HepG2 (cell line): ENCODE results near the gene SRP19. TPM values are rescaled to one million over a fixed set of nuclear protein-coding genes. Genes with fewer than 3 reads are reported as not detected.

ENCODE experiments used
- ATAC-seq: fragments of 200-7000 bp; cut with Tn5 transposase; 3 replicates; pipeline ENCODE4 v1.9.1; 2020; ENCODE audit warnings: mild to moderate bottlenecking, moderate library complexity
- BruUV-seq: library from RNA; stranded (reverse); fragments of 400-500 nt; replicated peaks from 2 replicates; lab custom pipeline; 2021; lab: Mats Ljungman, UMichigan
- CTCF ChIA-PET: fragments of 300-600 bp; formaldehyde crosslinking; extraction: SDS; loops from one replicate; lab custom pipeline; 2021; ENCODE audit warnings: low total read pairs, inconsistent platforms, low intra/inter-chr PET ratio; lab: Yijun Ruan, JAX
- POLR2A ChIA-PET: fragments of 350-600 bp; sonication (Branson Sonifier 250); formaldehyde crosslinking; loops from one replicate; lab custom pipeline; 2020; ENCODE audit warnings: antibody characterized with exemption, inconsistent platforms; lab: Yijun Ruan, JAX
- DNase-seq: peaks from one replicate; pipeline ENCODE4 v3.0.0-alpha.2; 2015; ENCODE audit warnings: low spot score
- FAIRE-seq: peaks from 3 replicates; lab custom pipeline; 2011; peaks lifted over from hg19 to GRCh38; lab: Jason Lieb, UNC
- H2AFZ ChIP-seq: one replicate; pipeline ENCODE4 v1.6.1; 2011; ENCODE audit warnings: low read length, inconsistent platforms
- H3K27ac ChIP-seq: fragments of 300-600 bp; 3 replicates; pipeline ENCODE4 v1.8.0; 2011; ENCODE audit warnings: mixed run types, mild to moderate bottlenecking, mixed read lengths, low read length, inconsistent platforms; ENCODE audit not compliant: insufficient read depth; ENCODE audit errors: extremely low read length
- H3K27me3 ChIP-seq, 2 experiments: fragments of 200-600 bp in 1 of 2; 2 replicates in 1 of 2; 3 replicates in 1 of 2; pipeline versions ENCODE4 v1.6.0 to v1.8.0; 2011; ENCODE audit warnings: low read length in 2 of 2, mild to moderate bottlenecking in 2 of 2, moderate library complexity in 2 of 2, inconsistent platforms in 1 of 2; ENCODE audit not compliant: insufficient read depth in 2 of 2, control insufficient read depth in 1 of 2
- H3K36me3 ChIP-seq, 2 experiments: fragments of 200-600 bp in 1 of 2; replicated peaks in 1 of 2; 2 replicates in 1 of 2; 3 replicates in 1 of 2; pipeline versions ENCODE4 v1.5.1 to v1.8.0; 2011; ENCODE audit warnings: low read length in 2 of 2, inconsistent platforms in 1 of 2; ENCODE audit not compliant: insufficient read depth in 2 of 2, control insufficient read depth in 1 of 2
- H3K4me1 ChIP-seq: 2 replicates; pipeline ENCODE4 v1.5.1; 2012; ENCODE audit warnings: low read length, inconsistent platforms; ENCODE audit not compliant: insufficient read depth
- H3K4me2 ChIP-seq: 2 replicates; pipeline ENCODE4 v1.6.0; 2011; ENCODE audit warnings: low read depth, low read length, inconsistent platforms
- H3K4me3 ChIP-seq, 3 experiments: fragments of 200-600 bp in 1 of 3; sonication (generic), shearing (Covaris generic) in 1 of 3; replicated peaks in 1 of 3; 2 replicates each; pipeline ENCODE4 v1.5.1; 2011 to 2016; ENCODE audit warnings: low read length in 3 of 3, inconsistent platforms in 2 of 3, low read depth in 2 of 3, mild to moderate bottlenecking in 2 of 3, control low read depth in 1 of 3, mixed read lengths in 1 of 3; ENCODE audit not compliant: insufficient read depth in 1 of 3
- H3K79me2 ChIP-seq: one replicate; pipeline ENCODE4 v1.6.1; 2011; ENCODE audit warnings: low read length, inconsistent platforms; ENCODE audit not compliant: insufficient read depth
- H3K9ac ChIP-seq: 2 replicates; pipeline ENCODE4 v1.6.0; 2011; ENCODE audit warnings: mild to moderate bottlenecking, low read depth, low read length, inconsistent platforms; ENCODE audit not compliant: insufficient read depth
- H3K9me3 ChIP-seq: 2 replicates; pipeline ENCODE4 v1.5.1; 2012; ENCODE audit warnings: mild to moderate bottlenecking, low read length
- H4K20me1 ChIP-seq: 2 replicates; pipeline ENCODE4 v1.6.0; 2011; ENCODE audit warnings: inconsistent platforms, mild to moderate bottlenecking, low read length, moderate library complexity; ENCODE audit not compliant: insufficient read depth
- CENPX ChIP-seq: sonication (generic); formaldehyde crosslinking; IDR thresholded peaks from 2 replicates; pipeline ENCODE4 v1.9.0; 2021; ENCODE audit warnings: mild to moderate bottlenecking, missing genetic modification reagents, moderate library complexity
- RBFOX2 ChIP-seq: fragments of 200-400 bp; formaldehyde crosslinking; IDR thresholded peaks from 2 replicates; pipeline ENCODE4 v1.6.1; 2017; ENCODE audit warnings: low read depth, mild to moderate bottlenecking, low read length
- ZBTB37 ChIP-seq: sonication (generic); formaldehyde crosslinking; IDR thresholded peaks from 2 replicates; pipeline ENCODE4 v1.4.0; 2020; ENCODE audit warnings: mild to moderate bottlenecking, missing genetic modification reagents
- ZFP62 ChIP-seq: sonication (generic); formaldehyde crosslinking; IDR thresholded peaks from 2 replicates; pipeline ENCODE4 v1.4.0; 2020; ENCODE audit warnings: missing genetic modification reagents
- ZNF83 ChIP-seq: sonication (generic); formaldehyde crosslinking; IDR thresholded peaks from 2 replicates; pipeline ENCODE4 v1.4.0; 2020; ENCODE audit warnings: missing genetic modification reagents, mild to moderate bottlenecking, borderline replicate concordance
- WGBS: methylation state at CpG from one replicate; pipeline ENCODE4 v1.1.6; 2017; ENCODE audit warnings: low lambda C conversion rate; 5-methylcytosine and 5-hydroxymethylcytosine counted together
- in situ Hi-C: cut with HindIII; loops from 2 replicates; pipeline ENCODE4 v1.10.0; 2017; ENCODE audit warnings: low pct_unique_long_range_greater_than_20kb; ENCODE audit not compliant: extremely low pct_ligation_motif_present
- intact Hi-C: fragments of 100-400 bp; cut with micrococcal nuclease; formaldehyde crosslinking; loops from one replicate; pipeline ENCODE4 v1.10.0; 2022; ENCODE audit not compliant: unreplicated experiment
- polyA plus RNA-seq, 8 experiments: library from polyadenylated mRNA; depleted of rRNA in 3 of 8; stranded (reverse) in 7 of 8; unstranded in 1 of 8; fragments of >200 nt; fragmentation: Illumina TruSeq in 4 of 8; extraction: Trizol in 4 of 8; gene quantifications; 2 replicates each; pipeline versions ENCODE4 v1.2.1 to v1.2.3, GENCODE V29; 2011 to 2016; ENCODE audit warnings: low read depth in 4 of 8, missing spikeins in 1 of 8, mixed read lengths in 1 of 8; ENCODE audit not compliant: insufficient read depth in 1 of 8
- total RNA-seq, 5 experiments: library from RNA; depleted of rRNA; stranded (reverse); fragments of >200 nt; fragmentation: Illumina TruSeq; extraction: Trizol; gene quantifications; 2 replicates each; pipeline ENCODE4 v1.2.3, GENCODE V29; 2016; ENCODE audit warnings: low read depth in 1 of 5
- TF ChIP-seq, protein P1 (sequence below): IDR thresholded peaks from 2 replicates; pipeline ENCODE4 v1.6.1; 2012; ENCODE audit warnings: low read length, improper control_type of control experiment

Gene SRP19
- total and polyA plus RNA-seq, 2 of the 13 experiments (the other 11 are each of a cell fraction or from before 2014, with no cell fraction given), result 46.9 to 143 TPM

- TF ChIP-seq ZBTB37 (CRISPR knock-in tag), result no peak
- TF ChIP-seq, protein P1, sequence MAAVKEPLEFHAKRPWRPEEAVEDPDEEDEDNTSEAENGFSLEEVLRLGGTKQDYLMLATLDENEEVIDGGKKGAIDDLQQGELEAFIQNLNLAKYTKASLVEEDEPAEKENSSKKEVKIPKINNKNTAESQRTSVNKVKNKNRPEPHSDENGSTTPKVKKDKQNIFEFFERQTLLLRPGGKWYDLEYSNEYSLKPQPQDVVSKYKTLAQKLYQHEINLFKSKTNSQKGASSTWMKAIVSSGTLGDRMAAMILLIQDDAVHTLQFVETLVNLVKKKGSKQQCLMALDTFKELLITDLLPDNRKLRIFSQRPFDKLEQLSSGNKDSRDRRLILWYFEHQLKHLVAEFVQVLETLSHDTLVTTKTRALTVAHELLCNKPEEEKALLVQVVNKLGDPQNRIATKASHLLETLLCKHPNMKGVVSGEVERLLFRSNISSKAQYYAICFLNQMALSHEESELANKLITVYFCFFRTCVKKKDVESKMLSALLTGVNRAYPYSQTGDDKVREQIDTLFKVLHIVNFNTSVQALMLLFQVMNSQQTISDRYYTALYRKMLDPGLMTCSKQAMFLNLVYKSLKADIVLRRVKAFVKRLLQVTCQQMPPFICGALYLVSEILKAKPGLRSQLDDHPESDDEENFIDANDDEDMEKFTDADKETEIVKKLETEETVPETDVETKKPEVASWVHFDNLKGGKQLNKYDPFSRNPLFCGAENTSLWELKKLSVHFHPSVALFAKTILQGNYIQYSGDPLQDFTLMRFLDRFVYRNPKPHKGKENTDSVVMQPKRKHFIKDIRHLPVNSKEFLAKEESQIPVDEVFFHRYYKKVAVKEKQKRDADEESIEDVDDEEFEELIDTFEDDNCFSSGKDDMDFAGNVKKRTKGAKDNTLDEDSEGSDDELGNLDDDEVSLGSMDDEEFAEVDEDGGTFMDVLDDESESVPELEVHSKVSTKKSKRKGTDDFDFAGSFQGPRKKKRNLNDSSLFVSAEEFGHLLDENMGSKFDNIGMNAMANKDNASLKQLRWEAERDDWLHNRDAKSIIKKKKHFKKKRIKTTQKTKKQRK, result no peak
Observed at GRCh38 chr5:112865128-112865527, 4.0 kb downstream of the SRP19 start (continued).

GRCh38 chr5:112866739-112867138 is 5.7 kb downstream of the SRP19 start:
- H2AFZ ChIP-seq, result no peak overlapping the region
- ATAC-seq, result no peak
- intact Hi-C loops (no loop called here), in situ Hi-C loops (no loop called here)
- no peaks in the 10 kb centered on the region for H3K9me3 ChIP-seq
- BruUV-seq, result no TSS peak
- ChIA-PET POLR2A (no interaction called here), CTCF (no interaction called here)
- DNase-seq, result no peak
- no peak overlapping the region for H3K4me2 ChIP-seq
- H3K27ac ChIP-seq, result no peak overlapping the region
- no peaks in the 10 kb centered on the region; a peak in 1 of 5 replicates for H3K27me3 ChIP-seq
- H4K20me1 ChIP-seq, result no peaks in the 10 kb centered on the region
- H3K4me1 ChIP-seq, result peaks cover 33% of the 10 kb centered on the region
- peaks cover 11 to 40% of the 10 kb centered on the region in 2 experiments; a peak in 4 of 5 replicates for H3K36me3 ChIP-seq
- 92% methylated on average over 2 of the region's 2 CpGs for WGBS
- no peak overlapping the region for H3K4me3 ChIP-seq
- no peak for FAIRE-seq
- H3K79me2 ChIP-seq, result peaks cover 26% of the 10 kb centered on the region
- no peak overlapping the region for H3K9ac ChIP-seq
- no peak for TF ChIP-seq CENPX (CRISPR knock-in tag)
- TF ChIP-seq ZFP62 (CRISPR knock-in tag), result no peak
- TF ChIP-seq ZNF83 (CRISPR knock-in tag), result no peak
- 0 out of 2 replicates have a peak, but pooled peaks have one; percentile 21 for TF ChIP-seq RBFOX2
